BLaER1 treated with 17β-estradiol and CSF1 and Interleukin-3, amounts not matched to agents 10 nM and 100 nM (cell line): Measurements from ENCODE around the gene MRPL43.
"Not testable (repeated sequence)": the region's sequence is repeated elsewhere in the genome, so short reads cannot be mapped to it uniquely, and the experiment has no call there.

Experiments used
- H3K27ac ChIP-seq, 11 experiments: shearing (Covaris generic); formaldehyde crosslinking; 2 replicates each; pipeline ENCODE4 v1.8.1; 2022
- H3K27me3 ChIP-seq, 11 experiments: shearing (Covaris generic); formaldehyde crosslinking; 2 replicates each; pipeline ENCODE4 v1.8.1; 2022
- H3K36me3 ChIP-seq, 11 experiments: shearing (Covaris generic); formaldehyde crosslinking; 2 replicates each; pipeline ENCODE4 v1.8.1; 2022
- H3K4me1 ChIP-seq, 10 experiments: shearing (Covaris generic); formaldehyde crosslinking; 2 replicates each; pipeline ENCODE4 v1.8.1; 2022
- H3K4me2 ChIP-seq, 11 experiments: shearing (Covaris generic); formaldehyde crosslinking; 2 replicates each; pipeline ENCODE4 v1.8.1; 2022
- H3K4me3 ChIP-seq, 10 experiments: shearing (Covaris generic); formaldehyde crosslinking; 2 replicates each; pipeline ENCODE4 v1.8.1; 2022
- H3K9ac ChIP-seq, 11 experiments: shearing (Covaris generic); formaldehyde crosslinking; 2 replicates each; pipeline ENCODE4 v1.8.1; 2022
- H3K9me3 ChIP-seq, 11 experiments: shearing (Covaris generic); formaldehyde crosslinking; replicated peaks in 1 of 11; 2 replicates each; pipeline ENCODE4 v1.8.1; 2022
- H4K20me1 ChIP-seq, 11 experiments: shearing (Covaris generic); formaldehyde crosslinking; 2 replicates each; pipeline ENCODE4 v1.8.1; 2022
- Cebpa-rat ChIP-seq, 11 experiments: shearing (Covaris generic); IDR thresholded peaks; 2 replicates each; pipeline ENCODE4 v1.8.1; 2022

The MRPL43 gene

GRCh38 chr10:100978901-100979195, 8.4 kb downstream of the MRPL43 start:
- H3K27me3 ChIP-seq, result no peaks in the 10 kb centered on the region
- H3K4me2 ChIP-seq, result no peak overlapping the region
- no peak overlapping the region for H3K9ac ChIP-seq
- no peak overlapping the region for H3K4me3 ChIP-seq
- H3K4me1 ChIP-seq, result no peaks in the 10 kb centered on the region
- H3K36me3 ChIP-seq, result peaks cover 37 to 62% (median 52%) of the 10 kb centered on the region in 11 experiments
- TF ChIP-seq Cebpa-rat (IDR thresholded peaks at IDR 0.05), result no peak
- H4K20me1 ChIP-seq, result peaks cover 0 to 9% (median 0%) of the 10 kb centered on the region in 11 experiments; a peak in 3 of 22 replicates
- H3K9me3 ChIP-seq, result no peaks in the 10 kb centered on the region
- H3K27ac ChIP-seq, result no peak overlapping the region

- H3K9me3 ChIP-seq, result no peaks in the 10 kb centered on the region
- no peak overlapping the region for H3K4me2 ChIP-seq
- no peak for TF ChIP-seq Cebpa-rat (IDR thresholded peaks at IDR 0.05)
- no peaks in the 10 kb centered on the region for H3K27me3 ChIP-seq
- H3K4me1 ChIP-seq, result no peaks in the 10 kb centered on the region
- no peak overlapping the region for H3K27ac ChIP-seq
- no peak overlapping the region for H3K4me3 ChIP-seq
- no peak overlapping the region for H3K9ac ChIP-seq
- peaks cover 34 to 59% (median 48%) of the 10 kb centered on the region in 11 experiments for H3K36me3 ChIP-seq
- H4K20me1 ChIP-seq, result peaks cover 0 to 9% (median 0%) of the 10 kb centered on the region in 11 experiments; a peak in 3 of 22 replicates
These were observed 9.0 kb downstream of the MRPL43 start for GRCh38 chr10:100978121-100978900.

- Histone ChIP-seq H3K9me3 (no peaks in the 10 kb centered on the region), H3K27ac (no peak overlapping the region), H3K4me2 (no peak overlapping the region), H3K4me3 (no peak overlapping the region), H3K4me1 (no peaks in the 10 kb centered on the region), H3K9ac (no peak overlapping the region), H4K20me1 (peaks cover 0 to 9% (median 0%) of the 10 kb centered on the region in 11 experiments; a peak in 3 of 22 replicates), H3K27me3 (no peaks in the 10 kb centered on the region), H3K36me3 (peaks cover 27 to 50% (median 40%) of the 10 kb centered on the region in 11 experiments)
- no peak for TF ChIP-seq Cebpa-rat (IDR thresholded peaks at IDR 0.05)
These were observed 9.9 kb downstream of the MRPL43 start for GRCh38 chr10:100977436-100977835.

GRCh38 chr10:100976906-100977305, 10.4 kb downstream of the MRPL43 start:
- Histone ChIP-seq H3K36me3 (peaks cover 26 to 45% (median 34%) of the 10 kb centered on the region in 11 experiments), H3K27ac (no peak overlapping the region), H4K20me1 (peaks cover 0 to 9% (median 0%) of the 10 kb centered on the region in 11 experiments; a peak in 4 of 22 replicates), H3K9me3 (no peaks in the 10 kb centered on the region), H3K4me1 (no peaks in the 10 kb centered on the region), H3K4me3 (no peak overlapping the region), H3K4me2 (no peak overlapping the region), H3K27me3 (no peaks in the 10 kb centered on the region), H3K9ac (no peak overlapping the region)
- no peak for TF ChIP-seq Cebpa-rat (IDR thresholded peaks at IDR 0.05)

GRCh38 chr10:100975397-100975796, 11.9 kb downstream of the MRPL43 start:
- not testable (repeated sequence) for H3K9me3 ChIP-seq, H3K27me3 ChIP-seq, H3K9ac ChIP-seq

GRCh38 chr10:100972904-100973535, 14.3 kb downstream of the MRPL43 start:
- H3K9ac ChIP-seq, result no peak overlapping the region
- no peaks in the 10 kb centered on the region for H3K9me3 ChIP-seq
- peaks cover 0 to 7% (median 0%) of the 10 kb centered on the region in 11 experiments; a peak in 5 of 22 replicates for H3K36me3 ChIP-seq
- H3K4me1 ChIP-seq, result peaks cover 10 to 16% (median 13%) of the 10 kb centered on the region in 10 experiments
- no peak overlapping the region for H3K4me2 ChIP-seq
- no peak overlapping the region for H3K4me3 ChIP-seq
- H4K20me1 ChIP-seq, result peaks cover 0 to 15% (median 0%) of the 10 kb centered on the region in 11 experiments; a peak in 3 of 22 replicates
- no peak overlapping the region for H3K27ac ChIP-seq
- TF ChIP-seq Cebpa-rat (IDR thresholded peaks at IDR 0.05), result no peak
- H3K27me3 ChIP-seq, result peaks cover 0 to 12% (median 0%) of the 10 kb centered on the region in 11 experiments; a peak in 8 of 22 replicates

More at GRCh38 chr10:100975397-100975796, 11.9 kb downstream of the MRPL43 start:
- not testable (repeated sequence) for H3K27ac ChIP-seq, H3K4me2 ChIP-seq, H3K4me3 ChIP-seq, H3K4me1 ChIP-seq
- Histone ChIP-seq H3K36me3 (peaks cover 14 to 30% (median 21%) of the 10 kb centered on the region in 11 experiments), H4K20me1 (peaks cover 0 to 15% (median 0%) of the 10 kb centered on the region in 11 experiments; a peak in 4 of 22 replicates)

GRCh38 chr10:100972115-100972903, 15.0 kb downstream of the MRPL43 start:
- Histone ChIP-seq H3K27me3 (peaks cover 0 to 12% (median 0%) of the 10 kb centered on the region in 11 experiments; a peak in 8 of 22 replicates), H3K4me2 (no peak overlapping the region), H4K20me1 (peaks cover 0 to 12% (median 0%) of the 10 kb centered on the region in 11 experiments; a peak in 3 of 22 replicates), H3K4me3 (no peak overlapping the region), H3K27ac (no peak overlapping the region), H3K9ac (no peak overlapping the region), H3K9me3 (no peaks in the 10 kb centered on the region), H3K36me3 (peaks cover 0 to under 1% (median 0%) of the 10 kb centered on the region in 11 experiments; a peak in 1 of 22 replicates), H3K4me1 (peaks cover 10 to 18% (median 13%) of the 10 kb centered on the region in 10 experiments)
- TF ChIP-seq Cebpa-rat (IDR thresholded peaks at IDR 0.05), result no peak

- Histone ChIP-seq H3K9ac (no peak overlapping the region), H3K9me3 (no peaks in the 10 kb centered on the region), H3K4me3 (no peak overlapping the region), H3K4me2 (no peak overlapping the region), H3K27ac (no peak overlapping the region), H4K20me1 (peaks cover 0 to 12% (median 0%) of the 10 kb centered on the region in 11 experiments; a peak in 3 of 22 replicates), H3K27me3 (peaks cover 0 to 12% (median 0%) of the 10 kb centered on the region in 11 experiments; a peak in 8 of 22 replicates), H3K4me1 (peaks cover 10 to 18% (median 13%) of the 10 kb centered on the region in 10 experiments), H3K36me3 (peaks cover 0 to 12% (median 8%) of the 10 kb centered on the region in 11 experiments; a peak in 11 of 22 replicates)
- no peak for TF ChIP-seq Cebpa-rat (IDR thresholded peaks at IDR 0.05)
These were observed 16.1 kb downstream of the MRPL43 start for GRCh38 chr10:100970914-100971811.
